IMR-90 (cell line): Measurements from ENCODE around the gene OXCT2. TPM values are rescaled to one million over a fixed set of nuclear protein-coding genes. Genes with fewer than 3 reads are reported as not detected.

Source experiments
- ATAC-seq: fragments of 200-7000 bp; cut with Tn5 transposase; 2 replicates; pipeline ENCODE4 v1.9.1; 2020; ENCODE audit warnings: low read depth, mild to moderate bottlenecking, moderate library complexity
- BruUV-seq: library from RNA; stranded (reverse); fragments of 400-500 nt; replicated peaks from 2 replicates; lab custom pipeline; 2021; lab: Mats Ljungman, UMichigan
- CTCF ChIA-PET: fragments of 300-600 bp; formaldehyde crosslinking; extraction: SDS; loops from one replicate; lab custom pipeline; 2021; ENCODE audit warnings: antibody characterized with exemption; lab: Yijun Ruan, JAX
- POLR2A ChIA-PET: fragments of 300-600 bp; sonication (Branson Sonifier 250); formaldehyde crosslinking; loops from one replicate; lab custom pipeline; 2022; ENCODE audit warnings: antibody characterized with exemption; ENCODE audit not compliant: unreplicated experiment; lab: Charles Lee
- DNase-seq: peaks from one replicate; pipeline ENCODE4 v3.0.0; 2013
- H2AFZ ChIP-seq: replicated peaks from 2 replicates; pipeline ENCODE3; 2013; ENCODE audit warnings: low read length, mild to moderate bottlenecking; ENCODE audit not compliant: poor library complexity
- H2AK5ac ChIP-seq: 2 replicates; pipeline ENCODE4 v1.6.1; 2013; ENCODE audit warnings: low read depth, low read length, inconsistent platforms
- H2AK9ac ChIP-seq: replicated peaks from 2 replicates; pipeline ENCODE3; 2013; ENCODE audit warnings: mild to moderate bottlenecking, low read depth, low read length, moderate library complexity; ENCODE audit not compliant: poor library complexity
- H2BK120ac ChIP-seq: 2 replicates; pipeline ENCODE4 v1.6.1; 2013; ENCODE audit warnings: low read depth, low read length, inconsistent platforms
- H2BK15ac ChIP-seq: 3 replicates; pipeline ENCODE4 v1.6.1; 2013; ENCODE audit warnings: low read depth, low read length, inconsistent platforms
- H2BK20ac ChIP-seq: 2 replicates; pipeline ENCODE4 v1.6.1; 2013; ENCODE audit warnings: low read depth, mild to moderate bottlenecking, inconsistent platforms, low read length, moderate library complexity
- H2BK5ac ChIP-seq: 2 replicates; pipeline ENCODE4 v1.6.1; 2013; ENCODE audit warnings: mild to moderate bottlenecking, low read depth, low read length, inconsistent platforms; ENCODE audit not compliant: poor library complexity, severe bottlenecking
- H3K14ac ChIP-seq: replicated peaks from 2 replicates; pipeline ENCODE4 v1.6.1; 2013; ENCODE audit warnings: low read depth, low read length, inconsistent platforms
- H3K18ac ChIP-seq: 2 replicates; pipeline ENCODE4 v1.6.1; 2013; ENCODE audit warnings: low read depth, low read length, control low read depth
- H3K23ac ChIP-seq: 2 replicates; pipeline ENCODE4 v1.6.1; 2013; ENCODE audit warnings: low read depth, low read length, inconsistent platforms
- H3K27ac ChIP-seq: 2 replicates; pipeline ENCODE4 v1.5.1; 2013; ENCODE audit warnings: mild to moderate bottlenecking, control low read depth, low read length; ENCODE audit not compliant: insufficient read depth
- H3K27me3 ChIP-seq: 2 replicates; pipeline ENCODE4 v1.6.1; 2013; ENCODE audit warnings: low read length; ENCODE audit not compliant: control insufficient read depth, insufficient read depth
- H3K36me3 ChIP-seq: 2 replicates; pipeline ENCODE4 v1.6.1; 2013; ENCODE audit warnings: low read length, mixed read lengths; ENCODE audit not compliant: control insufficient read depth, insufficient read depth
- H3K4ac ChIP-seq: 2 replicates; pipeline ENCODE4 v1.6.1; 2013; ENCODE audit warnings: low read depth, low read length, inconsistent platforms
- H3K4me1 ChIP-seq: 2 replicates; pipeline ENCODE4 v1.6.1; 2013; ENCODE audit warnings: low read length, mixed read lengths; ENCODE audit not compliant: control insufficient read depth, insufficient read depth
- H3K4me2 ChIP-seq: 2 replicates; pipeline ENCODE4 v1.6.1; 2013; ENCODE audit warnings: low read depth, mild to moderate bottlenecking, control low read depth, low read length, moderate library complexity
- H3K4me3 ChIP-seq: 2 replicates; pipeline ENCODE4 v1.5.1; 2013; ENCODE audit warnings: low read depth, mild to moderate bottlenecking, control low read depth, low read length, moderate library complexity; ENCODE audit not compliant: insufficient read depth
- H3K56ac ChIP-seq: 2 replicates; pipeline ENCODE4 v1.6.1; 2013; ENCODE audit warnings: low read length, inconsistent platforms; ENCODE audit not compliant: insufficient read depth; ENCODE audit errors: extremely low read depth
- H3K79me1 ChIP-seq, 2 experiments: 2 replicates each; pipeline ENCODE4 v1.6.1; 2013; ENCODE audit warnings: low read length in 2 of 2, inconsistent platforms in 1 of 2, low read depth in 1 of 2
- H3K9ac ChIP-seq: 2 replicates; pipeline ENCODE4 v1.6.1; 2013; ENCODE audit warnings: low read depth, low read length, control low read depth
- H3K9me1 ChIP-seq: 2 replicates; pipeline ENCODE4 v1.6.1; 2013; ENCODE audit warnings: low read length, inconsistent platforms; ENCODE audit not compliant: insufficient read depth
- H3K9me3 ChIP-seq: 2 replicates; pipeline ENCODE4 v1.6.1; 2013; ENCODE audit warnings: low read length; ENCODE audit not compliant: control insufficient read depth, insufficient read depth
- H4K20me1 ChIP-seq: 2 replicates; pipeline ENCODE4 v1.6.1; 2013; ENCODE audit warnings: low read length, inconsistent platforms; ENCODE audit not compliant: insufficient read depth
- H4K5ac ChIP-seq: 2 replicates; pipeline ENCODE4 v1.6.1; 2013; ENCODE audit warnings: mild to moderate bottlenecking, low read depth, low read length, control low read depth
- H4K8ac ChIP-seq, 2 experiments: 2 replicates each; pipeline ENCODE4 v1.6.1; 2013; ENCODE audit warnings: low read depth in 2 of 2, low read length in 2 of 2, control low read depth in 1 of 2, inconsistent platforms in 1 of 2
- H4K91ac ChIP-seq: 2 replicates; pipeline ENCODE4 v1.6.1; 2013; ENCODE audit warnings: low read depth, low read length, inconsistent platforms; ENCODE audit not compliant: insufficient read depth
- BHLHE40 ChIP-seq: fragments of 150-350 bp; IDR thresholded peaks from 2 replicates; pipeline ENCODE4 v1.6.1; 2016; ENCODE audit warnings: mild to moderate bottlenecking, low read depth, low read length
- CEBPB ChIP-seq: IDR thresholded peaks from 2 replicates; pipeline ENCODE4 v1.6.1; 2012; ENCODE audit warnings: low read depth, low read length, improper control_type of control experiment
- ELK1 ChIP-seq: fragments of 150-350 bp; IDR thresholded peaks from 2 replicates; pipeline ENCODE4 v1.6.1; 2016; ENCODE audit warnings: low read depth, mild to moderate bottlenecking, low read length, moderate library complexity, borderline replicate concordance
- FOS ChIP-seq: fragments of 150-350 bp; IDR thresholded peaks from 2 replicates; pipeline ENCODE4 v1.6.1; 2016; ENCODE audit warnings: low read depth, low read length
- MAFK ChIP-seq: IDR thresholded peaks from 2 replicates; pipeline ENCODE4 v1.6.1; 2012; ENCODE audit warnings: low read depth, low read length, improper control_type of control experiment
- MXI1 ChIP-seq: IDR thresholded peaks from 2 replicates; pipeline ENCODE4 v1.6.1; 2012; ENCODE audit warnings: low read depth, mild to moderate bottlenecking, low read length, moderate library complexity, borderline replicate concordance
- NFE2L2 ChIP-seq: fragments of 150-350 bp; IDR thresholded peaks from 2 replicates; pipeline ENCODE4 v1.6.1; 2016; ENCODE audit warnings: low read depth, mild to moderate bottlenecking, low read length
- RAD21 ChIP-seq: IDR thresholded peaks from 2 replicates; pipeline ENCODE4 v1.6.1; 2012; ENCODE audit warnings: low read length, improper control_type of control experiment
- RFX5 ChIP-seq: IDR thresholded peaks from 2 replicates; pipeline ENCODE4 v1.8.0; 2012; ENCODE audit warnings: low read depth, mild to moderate bottlenecking, low read length, moderate library complexity
- SMC3 ChIP-seq: fragments of 150-350 bp; IDR thresholded peaks from 2 replicates; pipeline ENCODE4 v1.6.1; 2016; ENCODE audit warnings: low read depth, mild to moderate bottlenecking, antibody characterized with exemption, low read length, moderate library complexity
- WGBS, 2 experiments: methylation state at CpG; one replicate each; pipeline versions ENCODE4 v1.1.5 to v1.1.7; 2013; ENCODE audit warnings: missing lambda C conversion rate in 2 of 2; ENCODE audit not compliant: insufficient read length in 1 of 2; ENCODE audit errors: extremely low coverage in 2 of 2; 5-methylcytosine and 5-hydroxymethylcytosine counted together
- dilution Hi-C: fragments of 300-500 bp; cut with HindIII; formaldehyde crosslinking; loops from one replicate; pipeline ENCODE4 v1.14.3; 2018; ENCODE audit warnings: low sequenced_read_pairs; ENCODE audit not compliant: unreplicated experiment
- in situ Hi-C: fragments of 300-500 bp; cut with MboI; formaldehyde crosslinking; loops from 3 replicates; pipeline ENCODE4 v1.14.3; 2019; ENCODE audit warnings: low sequenced_read_pairs, inconsistent platforms, mixed read lengths
- intact Hi-C: fragments of 100-400 bp; cut with micrococcal nuclease; formaldehyde crosslinking; loops from 2 replicates; pipeline ENCODE4 v1.10.0; 2022
- polyA plus RNA-seq, 3 experiments: library from polyadenylated mRNA; depleted of rRNA; stranded (reverse); fragments of >200 nt; gene quantifications; 2 replicates each; pipeline ENCODE4 v1.2.3, GENCODE V29; 2012; ENCODE audit warnings: low replicate concordance in 1 of 3
- total RNA-seq: library from RNA; depleted of rRNA; stranded (reverse); fragments of >200 nt; gene quantifications from 2 replicates; pipeline ENCODE4 v1.2.3, GENCODE V29; 2012
- TF ChIP-seq, protein P1 (sequence below): conservative IDR thresholded peaks from 2 replicates; pipeline ENCODE4 v1.5.1; 2012; ENCODE audit warnings: mild to moderate bottlenecking, low read depth, low read length, improper control_type of control experiment

The OXCT2 gene
- total and polyA plus RNA-seq, 2 of the 4 experiments (the other 2 are of a cell fraction) = 0.18 to 0.22 TPM

- BruUV-seq = no TSS peak
- Histone ChIP-seq H3K27me3 (no peaks in the 10 kb centered on the region), H2AFZ (no peak overlapping the region), H2AK5ac (no peak overlapping the region), H2BK15ac (no peak overlapping the region), H3K9me1 (0 out of 2 replicates have a peak, but pooled peaks cover 5% of the 10 kb centered on the region), H2BK5ac (no peak overlapping the region), H2BK20ac (no peak overlapping the region), H3K27ac (no peak overlapping the region), H4K5ac (no peak overlapping the region), H3K79me1 (no peaks in the 10 kb centered on the region), H3K9me3 (no peaks in the 10 kb centered on the region), H3K4me3 (no peak overlapping the region), H3K9ac (no peak overlapping the region), H3K14ac (no peak overlapping the region), H3K36me3 (peaks cover 4% of the 10 kb centered on the region; the same call in 1 of the 2 replicates), H3K4me2 (no peak overlapping the region), H4K8ac (no peak overlapping the region), H3K18ac (no peak overlapping the region), H3K4me1 (no peaks in the 10 kb centered on the region), H3K56ac (no peak overlapping the region), H4K20me1 (no peaks in the 10 kb centered on the region), H4K91ac (no peak overlapping the region), H3K23ac (no peak overlapping the region), H3K4ac (no peak overlapping the region), H2BK120ac (no peak overlapping the region), H2AK9ac (no peak overlapping the region)
- intact Hi-C loops (loop anchor here (5.0 kb wide), 1 partner anchor 241 kb away; no protein-coding TSS in a partner anchor), in situ Hi-C loops (no loop called here), dilution Hi-C loops (no loop called here)
- 95% methylated on average over 11 of the region's 30 CpGs; no CpG with 5 or more reads in 1 of the 2 experiments for WGBS, 2 experiments
- CTCF ChIA-PET = no interaction called here
- TF ChIP-seq FOS (no peak), SMC3 (no peak), CEBPB (no peak), MAFK (no peak), NFE2L2 (no peak), RFX5 (no peak), BHLHE40 (no peak), ELK1 (no peak), MXI1 (no peak), RAD21 (no peak)
- TF ChIP-seq, protein P1, sequence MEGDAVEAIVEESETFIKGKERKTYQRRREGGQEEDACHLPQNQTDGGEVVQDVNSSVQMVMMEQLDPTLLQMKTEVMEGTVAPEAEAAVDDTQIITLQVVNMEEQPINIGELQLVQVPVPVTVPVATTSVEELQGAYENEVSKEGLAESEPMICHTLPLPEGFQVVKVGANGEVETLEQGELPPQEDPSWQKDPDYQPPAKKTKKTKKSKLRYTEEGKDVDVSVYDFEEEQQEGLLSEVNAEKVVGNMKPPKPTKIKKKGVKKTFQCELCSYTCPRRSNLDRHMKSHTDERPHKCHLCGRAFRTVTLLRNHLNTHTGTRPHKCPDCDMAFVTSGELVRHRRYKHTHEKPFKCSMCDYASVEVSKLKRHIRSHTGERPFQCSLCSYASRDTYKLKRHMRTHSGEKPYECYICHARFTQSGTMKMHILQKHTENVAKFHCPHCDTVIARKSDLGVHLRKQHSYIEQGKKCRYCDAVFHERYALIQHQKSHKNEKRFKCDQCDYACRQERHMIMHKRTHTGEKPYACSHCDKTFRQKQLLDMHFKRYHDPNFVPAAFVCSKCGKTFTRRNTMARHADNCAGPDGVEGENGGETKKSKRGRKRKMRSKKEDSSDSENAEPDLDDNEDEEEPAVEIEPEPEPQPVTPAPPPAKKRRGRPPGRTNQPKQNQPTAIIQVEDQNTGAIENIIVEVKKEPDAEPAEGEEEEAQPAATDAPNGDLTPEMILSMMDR = no peak
- ATAC-seq (no peak), DNase-seq (no peak)
- POLR2A ChIA-PET = no interaction called here
These were observed 8.3 kb downstream of the OXCT2 start for GRCh38 chr1:39762550-39763540.
